SIG-M5 (cell line): Measurements from ENCODE around the gene WWC1.

ENCODE experiments used
- DNase-seq: peaks from one replicate; lab custom pipeline; 2025; lab: John Stamatoyannopoulos, UW

Gene WWC1

GRCh38 chr5:168364151-168364661, 72.8 kb downstream of the WWC1 start:
- no peak for DNase-seq

GRCh38 chr5:168364750-168365550, 73.5 kb downstream of the WWC1 start:
- no peak for DNase-seq

- DNase-seq = no peak
These were observed 74.2 kb downstream of the WWC1 start for GRCh38 chr5:168365581-168366081.

GRCh38 chr5:168366116-168366515, 74.7 kb downstream of the WWC1 start:
- no peak for DNase-seq

- no peak for DNase-seq
These were observed 77.4 kb downstream of the WWC1 start for GRCh38 chr5:168368854-168369253.

GRCh38 chr5:168370831-168371230, 79.4 kb downstream of the WWC1 start:
- no peak for DNase-seq

GRCh38 chr5:168372356-168372946, 81.0 kb downstream of the WWC1 start:
- DNase-seq = no peak

GRCh38 chr5:168374532-168374931, 83.1 kb downstream of the WWC1 start:
- no peak for DNase-seq

- DNase-seq = no peak
These were observed 83.8 kb downstream of the WWC1 start for GRCh38 chr5:168375214-168375613.

- DNase-seq = no peak
These were observed 86.1 kb downstream of the WWC1 start for GRCh38 chr5:168377525-168377924.

GRCh38 chr5:168378741-168379140, 87.3 kb downstream of the WWC1 start:
- DNase-seq = no peak

GRCh38 chr5:168382421-168382820, 91.0 kb downstream of the WWC1 start:
- no peak for DNase-seq

GRCh38 chr5:168390491-168390890, 99.0 kb downstream of the WWC1 start:
- no peak for DNase-seq

- no peak for DNase-seq
These were observed 102.3 kb downstream of the WWC1 start for GRCh38 chr5:168393773-168394172.

GRCh38 chr5:168400429-168401220, 109.2 kb downstream of the WWC1 start:
- no peak for DNase-seq

- DNase-seq = no peak
These were observed 109.8 kb downstream of the WWC1 start for GRCh38 chr5:168401226-168401625.

GRCh38 chr5:168401880-168402279, 110.4 kb downstream of the WWC1 start:
- DNase-seq = no peak

- DNase-seq = no peak
These were observed 112.9 kb downstream of the WWC1 start for GRCh38 chr5:168404365-168404764.

- no peak for DNase-seq
These were observed 115.8 kb downstream of the WWC1 start for GRCh38 chr5:168407211-168407610.

- DNase-seq = no peak
These were observed 117.3 kb downstream of the WWC1 start for GRCh38 chr5:168408561-168409305.

- DNase-seq = no peak
These were observed 118.4 kb downstream of the WWC1 start for GRCh38 chr5:168409591-168410458.
